NCI-H774 (cell line): ENCODE results near the gene GGTLC1.

Source experiments
- DNase-seq: peaks from one replicate; lab custom pipeline; 2025; lab: John Stamatoyannopoulos, UW

The GGTLC1 gene

GRCh38 chr20:23963941-23964340, 24.6 kb downstream of the GGTLC1 start:
- no peak for DNase-seq

DNA sequence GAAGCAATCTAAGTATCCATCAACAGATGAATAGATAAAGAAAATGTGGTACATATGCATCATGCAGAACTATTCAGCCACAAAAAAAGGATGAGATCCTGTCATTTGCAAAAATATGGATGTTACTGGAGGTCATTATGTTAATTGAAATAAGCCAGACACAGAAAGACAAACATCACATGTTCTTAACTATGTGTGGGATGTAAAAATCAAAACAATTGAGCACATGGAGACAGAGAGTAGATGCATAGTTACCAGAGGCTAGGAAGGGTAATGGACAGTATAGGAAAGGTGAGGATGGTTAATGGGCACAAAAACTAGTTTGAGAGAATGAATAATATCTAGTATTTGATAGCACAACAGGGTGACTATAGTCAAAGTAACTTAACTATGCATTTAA, 26.3 kb downstream of the GGTLC1 start:
- DNase-seq: no peak

DNA sequence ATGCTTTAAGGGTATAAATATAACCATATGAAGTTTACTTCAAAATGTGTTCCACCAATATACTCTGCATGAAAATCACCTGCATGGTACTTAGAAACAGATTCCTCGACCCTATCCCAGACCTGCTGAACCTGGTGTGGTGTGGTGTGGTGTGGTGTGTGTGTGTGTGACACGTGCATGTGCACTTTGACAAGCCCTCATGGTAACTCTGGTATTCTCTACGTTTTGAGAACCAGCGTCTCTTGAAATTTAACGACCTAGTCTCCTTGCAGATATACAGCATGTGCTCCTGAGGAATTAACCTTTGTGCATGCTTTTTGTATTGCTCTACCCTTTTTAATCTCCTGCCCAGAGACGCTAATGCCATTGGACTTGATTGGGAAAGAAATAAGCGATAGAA, 29.5 kb downstream of the GGTLC1 start:
- DNase-seq: no peak

- no peak for DNase-seq
Observed at GRCh38 chr20:23955896-23956295, 32.7 kb downstream of the GGTLC1 start.

- DNase-seq: no peak
Observed at GRCh38 chr20:23954008-23954745, 34.4 kb downstream of the GGTLC1 start.

- DNase-seq: no peak
Observed at GRCh38 chr20:23946206-23946605, 42.4 kb downstream of the GGTLC1 start.

GRCh38 chr20:23943304-23943703, 45.3 kb downstream of the GGTLC1 start:
- DNase-seq: no peak

DNA sequence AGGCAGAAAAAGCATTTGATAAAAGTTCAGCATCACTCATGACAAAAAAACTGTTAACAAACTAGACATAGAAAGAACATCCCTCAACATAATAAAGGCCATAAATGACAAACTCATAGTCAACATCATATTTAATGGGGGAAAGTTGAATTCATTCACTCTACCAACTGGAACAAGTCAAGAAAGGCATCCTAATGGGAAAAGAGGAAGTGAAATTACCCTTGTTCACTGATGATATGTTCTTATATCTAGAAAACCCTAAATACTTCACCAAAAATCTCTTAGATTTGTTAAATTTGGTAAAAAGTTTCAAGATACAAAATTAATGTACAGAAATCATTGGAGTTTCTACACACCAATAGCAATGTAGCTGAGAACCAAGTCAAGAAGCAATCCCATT, 48.9 kb downstream of the GGTLC1 start:
- no peak for DNase-seq

- no peak for DNase-seq
Observed at GRCh38 chr20:23939063-23939462, 49.5 kb downstream of the GGTLC1 start.

GRCh38 chr20:23938118-23938438, 50.5 kb downstream of the GGTLC1 start:
- no peak for DNase-seq

- DNase-seq: no peak
Observed at GRCh38 chr20:23937303-23938117, 51.1 kb downstream of the GGTLC1 start.
